HCT116 (cell line): ENCODE results near the gene RTL3.

ENCODE experiments used
- CBX3 ChIP-seq: IDR thresholded peaks from 2 replicates; pipeline ENCODE4 v1.6.1; 2012; ENCODE audit warnings: low read depth
- ELF1 ChIP-seq: IDR thresholded peaks from 2 replicates; pipeline ENCODE4 v1.6.1; 2012; ENCODE audit warnings: low read depth, borderline replicate concordance
- EZH2 ChIP-seq: fragments of 200-600 bp; sonication (generic); IDR thresholded peaks from 2 replicates; pipeline ENCODE4 v1.6.1; 2017; ENCODE audit warnings: antibody characterized with exemption, mixed run types
- POLR2A ChIP-seq: IDR thresholded peaks from 2 replicates; pipeline ENCODE4 v1.7.0; 2011; ENCODE audit warnings: borderline replicate concordance; ENCODE audit not compliant: insufficient read depth, insufficient read length; ENCODE audit errors: extremely low read depth
- POLR2AphosphoS5 ChIP-seq: IDR thresholded peaks from 2 replicates; pipeline ENCODE4 v1.6.1; 2011; ENCODE audit warnings: mild to moderate bottlenecking, low read depth, low read length, moderate library complexity
- RAD21 ChIP-seq: IDR thresholded peaks from 2 replicates; pipeline ENCODE4 v1.6.1; 2012; ENCODE audit warnings: low read depth, mild to moderate bottlenecking
- REST ChIP-seq: IDR thresholded peaks from 2 replicates; pipeline ENCODE4 v1.6.1; 2012; ENCODE audit warnings: low read depth
- YY1 ChIP-seq: IDR thresholded peaks from 2 replicates; pipeline ENCODE4 v1.6.1; 2011; ENCODE audit warnings: low read length, low read depth, moderate library complexity, mild to moderate bottlenecking; ENCODE audit not compliant: insufficient replicate concordance; ENCODE audit errors: extremely low read depth
- ZBTB33 ChIP-seq: IDR thresholded peaks from 2 replicates; pipeline ENCODE4 v1.6.1; 2011; ENCODE audit warnings: mild to moderate bottlenecking, low read length, moderate library complexity; ENCODE audit not compliant: insufficient replicate concordance; ENCODE audit errors: extremely low read depth
- ZNF274 ChIP-seq: fragments of 200-500 bp; sonication (Bioruptor generic); IDR thresholded peaks from 2 replicates; pipeline ENCODE4 v1.6.1; 2014; ENCODE audit warnings: mild to moderate bottlenecking, low read depth, low read length, inconsistent platforms
- TF ChIP-seq, protein P1 (sequence below), 3 experiments: fragments of 200-600 bp in 1 of 3; sonication (generic) in 1 of 3; IDR thresholded peaks in 2 of 3; conservative IDR thresholded peaks in 1 of 3; 2 replicates each; pipeline ENCODE4 v1.5.1; 2012 to 2017; ENCODE audit warnings: low read depth in 2 of 3, low read length in 2 of 3, antibody characterized with exemption in 1 of 3, borderline replicate concordance in 1 of 3, control low read depth in 1 of 3, mild to moderate bottlenecking in 1 of 3, mixed read lengths in 1 of 3, mixed run types in 1 of 3, moderate library complexity in 1 of 3; ENCODE audit not compliant: insufficient read depth in 1 of 3
- TF ChIP-seq, protein P2 (sequence below): IDR thresholded peaks from 2 replicates; pipeline ENCODE4 v1.6.1; 2012

DNA sequence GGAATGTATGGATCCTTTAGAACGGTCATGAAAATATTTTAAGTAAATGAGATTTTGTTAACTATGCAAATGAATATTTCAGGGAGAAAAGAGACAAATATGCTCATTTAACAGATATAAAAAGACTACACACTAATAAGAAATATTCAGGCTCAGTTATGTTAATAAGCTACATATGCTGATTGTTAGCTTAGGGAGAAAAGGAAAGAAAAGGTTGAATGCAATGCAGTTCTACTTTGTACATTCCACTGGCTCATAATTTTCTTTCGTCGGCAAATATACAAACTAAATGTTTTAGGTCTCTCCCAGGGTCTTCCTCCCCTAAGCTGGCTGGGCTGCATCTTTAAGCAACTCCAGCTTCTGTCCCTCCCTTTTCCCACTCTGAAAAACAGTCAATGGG, 2.7 kb upstream of the RTL3 start:
- TF ChIP-seq REST = no peak
- no peak for TF ChIP-seq EZH2
- TF ChIP-seq, protein P1, sequence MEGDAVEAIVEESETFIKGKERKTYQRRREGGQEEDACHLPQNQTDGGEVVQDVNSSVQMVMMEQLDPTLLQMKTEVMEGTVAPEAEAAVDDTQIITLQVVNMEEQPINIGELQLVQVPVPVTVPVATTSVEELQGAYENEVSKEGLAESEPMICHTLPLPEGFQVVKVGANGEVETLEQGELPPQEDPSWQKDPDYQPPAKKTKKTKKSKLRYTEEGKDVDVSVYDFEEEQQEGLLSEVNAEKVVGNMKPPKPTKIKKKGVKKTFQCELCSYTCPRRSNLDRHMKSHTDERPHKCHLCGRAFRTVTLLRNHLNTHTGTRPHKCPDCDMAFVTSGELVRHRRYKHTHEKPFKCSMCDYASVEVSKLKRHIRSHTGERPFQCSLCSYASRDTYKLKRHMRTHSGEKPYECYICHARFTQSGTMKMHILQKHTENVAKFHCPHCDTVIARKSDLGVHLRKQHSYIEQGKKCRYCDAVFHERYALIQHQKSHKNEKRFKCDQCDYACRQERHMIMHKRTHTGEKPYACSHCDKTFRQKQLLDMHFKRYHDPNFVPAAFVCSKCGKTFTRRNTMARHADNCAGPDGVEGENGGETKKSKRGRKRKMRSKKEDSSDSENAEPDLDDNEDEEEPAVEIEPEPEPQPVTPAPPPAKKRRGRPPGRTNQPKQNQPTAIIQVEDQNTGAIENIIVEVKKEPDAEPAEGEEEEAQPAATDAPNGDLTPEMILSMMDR (IDR thresholded peaks at IDR 0.05 in 2 of 3, conservative IDR thresholded peaks at IDR 0.05 in 1 of 3; ENCODE audit: borderline replicate concordance in 1 of 3, insufficient read depth in 1 of 3, low read depth in 2 of 3, low read length in 2 of 3) = no peak
- no peak for TF ChIP-seq POLR2A
- TF ChIP-seq POLR2AphosphoS5 = no peak
- TF ChIP-seq ZNF274 = no peak
- no peak for TF ChIP-seq ZBTB33
- no peak for TF ChIP-seq CBX3
- TF ChIP-seq, protein P2, sequence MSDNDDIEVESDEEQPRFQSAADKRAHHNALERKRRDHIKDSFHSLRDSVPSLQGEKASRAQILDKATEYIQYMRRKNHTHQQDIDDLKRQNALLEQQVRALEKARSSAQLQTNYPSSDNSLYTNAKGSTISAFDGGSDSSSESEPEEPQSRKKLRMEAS = no peak
- no peak for TF ChIP-seq ELF1
- no peak for TF ChIP-seq YY1
- no peak for TF ChIP-seq RAD21
